ENCODE data around the gene TMEM222.

TMEM222 gene

DNA sequence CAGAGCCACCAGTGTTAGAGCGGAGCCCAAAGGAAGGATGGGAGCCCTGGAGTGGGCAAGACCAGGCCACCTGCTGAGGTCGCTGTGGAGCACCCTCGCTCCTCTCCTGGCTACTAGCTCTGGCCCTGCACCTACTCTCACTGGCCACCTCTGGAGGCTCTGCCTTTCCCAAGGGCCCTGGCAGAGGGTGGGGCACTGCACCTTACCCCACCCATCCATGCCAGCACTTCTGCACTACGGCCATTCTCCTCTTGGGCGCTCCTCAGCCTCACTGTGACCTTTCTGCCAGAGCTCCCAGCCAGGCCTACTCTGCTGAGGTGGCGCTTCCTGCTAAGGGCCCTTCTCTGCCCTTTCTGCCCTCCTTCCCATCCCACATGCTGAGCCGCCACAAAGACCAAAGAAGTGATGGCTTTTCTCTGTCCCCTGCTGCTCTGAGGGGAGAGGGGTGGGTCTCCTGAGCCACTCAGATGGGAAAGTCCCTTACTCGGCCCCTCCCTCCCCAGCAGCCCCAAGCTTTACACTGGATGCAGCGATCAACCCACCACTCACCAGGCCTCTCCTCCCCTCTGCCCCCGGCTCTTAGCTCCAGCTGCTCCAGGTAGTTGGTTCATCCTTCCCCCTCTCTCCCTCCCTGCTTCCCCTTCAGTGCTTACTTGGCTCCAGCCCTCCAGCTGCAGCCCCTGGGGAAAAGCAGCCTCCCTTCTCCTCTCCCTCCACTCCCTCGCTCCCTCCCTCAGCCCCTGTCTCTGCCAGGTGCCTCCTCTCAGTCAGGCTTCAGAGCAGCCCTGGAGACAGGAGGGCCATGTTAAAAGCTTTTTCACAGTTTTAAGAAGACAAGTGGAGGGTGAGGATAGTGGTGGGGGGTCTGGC is 14.8 kb upstream of the TMEM222 start:
- DNase-seq, result no peak

DNA sequence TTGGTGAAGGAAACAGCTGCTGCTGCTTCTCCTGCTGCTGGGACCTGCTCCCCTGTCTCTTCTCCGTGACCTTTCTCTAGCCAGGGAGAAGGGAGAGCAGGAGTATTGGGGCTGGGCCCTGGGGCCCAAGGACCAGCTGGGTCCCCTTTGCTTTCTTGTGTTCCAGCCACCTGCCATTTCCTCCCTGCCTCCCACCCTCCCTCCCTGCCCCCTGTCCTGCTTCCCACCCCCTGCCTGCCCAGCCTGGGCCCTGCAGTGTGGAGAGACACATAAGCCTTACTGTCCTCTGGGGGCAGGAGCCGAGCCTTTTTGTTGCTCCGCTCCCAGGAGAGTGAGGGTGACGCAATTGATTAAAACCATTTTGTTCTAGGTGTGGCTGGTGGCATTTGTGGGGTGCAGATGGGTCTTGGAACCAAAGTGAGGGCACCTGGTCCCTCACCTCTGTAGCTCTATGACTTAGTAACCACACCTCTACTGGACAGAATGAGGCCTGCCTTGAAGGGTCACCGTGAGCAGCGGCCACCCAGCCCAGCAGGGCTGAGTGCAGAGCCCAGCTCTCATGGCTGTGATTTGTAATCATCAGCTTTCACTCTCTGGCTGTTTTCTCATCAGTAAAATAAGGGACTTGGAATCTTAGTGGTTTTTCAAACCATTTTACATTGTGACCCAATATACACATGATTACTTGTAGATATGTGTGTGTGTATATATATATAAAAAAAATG is 13.9 kb upstream of the TMEM222 start:
- no peak for DNase-seq

DNA sequence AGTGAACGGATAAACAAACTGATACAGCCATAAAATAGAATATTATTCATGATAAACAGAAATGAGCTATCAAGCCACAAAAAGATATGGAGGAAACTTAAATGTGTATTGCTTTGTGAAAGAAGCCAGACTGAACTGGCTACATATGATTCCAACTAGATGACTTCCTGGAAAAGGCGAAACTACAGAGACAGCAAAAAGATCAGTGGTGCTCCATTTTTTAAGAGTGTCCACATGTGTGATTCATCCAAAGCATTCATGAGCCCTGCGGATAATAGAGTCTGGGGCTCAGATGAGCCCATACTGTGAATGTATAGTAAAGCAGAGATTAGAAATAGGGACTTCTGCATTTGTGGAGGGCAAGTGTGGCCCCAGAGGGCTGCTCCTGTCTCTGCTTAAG is 7.8 kb upstream of the TMEM222 start:
- DNase-seq, result no peak

DNA sequence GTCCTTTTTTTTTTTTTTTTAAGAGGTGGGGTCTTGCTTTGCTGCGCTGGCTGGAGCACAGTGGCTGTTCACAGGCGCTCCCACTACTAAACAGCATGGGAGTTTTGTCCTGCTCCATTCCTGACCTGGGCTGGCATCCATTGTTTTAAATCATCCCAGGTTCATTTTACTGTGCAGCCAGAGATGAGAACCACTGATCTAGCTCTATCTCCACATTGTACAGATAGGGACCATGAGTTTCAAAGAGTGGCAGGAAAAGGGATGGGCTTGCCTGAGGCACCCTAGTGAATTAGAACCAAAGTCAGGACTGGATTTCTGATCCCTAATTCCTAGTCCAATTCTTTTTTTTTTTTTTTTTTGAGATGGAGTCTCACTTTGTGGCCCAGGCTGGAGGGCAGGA is 7.2 kb upstream of the TMEM222 start:
- DNase-seq, result no peak

DNA sequence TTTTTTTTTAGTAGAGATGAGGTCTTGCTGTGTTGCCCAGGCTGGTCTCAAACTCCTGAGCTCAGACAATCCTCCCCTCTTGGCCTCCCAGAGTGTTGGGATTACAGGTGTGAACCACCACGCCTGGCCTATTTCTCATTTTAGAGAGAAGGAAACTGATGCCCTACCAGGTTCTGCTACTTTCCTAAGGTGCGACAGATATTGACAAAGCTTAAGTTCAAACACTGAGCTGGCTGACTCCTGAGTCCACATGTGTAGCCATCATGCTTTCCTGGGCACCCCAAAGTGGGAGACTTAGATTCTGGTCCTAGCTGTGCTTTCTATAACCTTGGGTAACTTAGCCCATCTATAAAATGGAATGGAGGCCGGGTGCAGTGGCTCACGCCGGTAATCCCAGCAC is 5.1 kb upstream of the TMEM222 start:
- no peak for DNase-seq

DNA sequence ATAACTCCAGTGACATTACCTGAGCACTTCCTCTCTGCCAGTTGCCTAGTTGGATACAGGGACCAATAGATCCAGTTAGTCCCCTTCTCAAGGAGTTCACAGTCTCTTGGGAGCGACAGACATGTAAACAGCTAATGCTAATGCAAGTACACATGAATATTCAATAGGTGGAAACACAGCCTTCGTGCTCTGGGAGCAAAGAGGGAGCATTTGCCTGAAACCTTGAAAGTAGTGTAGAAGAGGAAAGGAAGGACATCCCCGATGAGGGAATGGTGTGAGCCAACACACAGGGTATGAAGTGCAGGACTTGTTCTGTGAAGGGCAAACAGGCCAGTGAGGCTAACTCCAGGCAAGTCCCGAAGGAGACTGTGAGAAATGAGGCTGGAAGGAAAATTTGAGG is 3.8 kb upstream of the TMEM222 start:
- DNase-seq, result no peak

DNA sequence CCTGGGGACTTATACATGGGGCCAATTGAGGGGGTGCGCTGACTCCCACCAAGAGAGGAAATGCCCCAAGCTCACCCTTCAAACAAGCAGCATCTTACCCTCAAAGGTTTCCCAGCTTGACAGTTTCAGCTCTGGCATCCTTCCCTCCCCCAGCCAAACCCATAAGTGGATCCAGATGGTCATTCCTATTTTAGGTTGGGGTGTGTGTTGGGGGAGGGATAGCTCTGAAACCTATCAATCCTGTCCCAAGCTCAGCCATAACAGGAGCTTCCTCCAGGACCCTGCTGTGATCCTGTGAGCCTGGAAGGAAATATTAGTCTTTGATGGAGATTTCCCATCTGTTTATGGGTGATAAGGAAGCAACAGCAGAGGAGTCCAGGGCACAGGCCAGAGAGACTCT is 3.4 kb upstream of the TMEM222 start:
- no peak for DNase-seq

DNA sequence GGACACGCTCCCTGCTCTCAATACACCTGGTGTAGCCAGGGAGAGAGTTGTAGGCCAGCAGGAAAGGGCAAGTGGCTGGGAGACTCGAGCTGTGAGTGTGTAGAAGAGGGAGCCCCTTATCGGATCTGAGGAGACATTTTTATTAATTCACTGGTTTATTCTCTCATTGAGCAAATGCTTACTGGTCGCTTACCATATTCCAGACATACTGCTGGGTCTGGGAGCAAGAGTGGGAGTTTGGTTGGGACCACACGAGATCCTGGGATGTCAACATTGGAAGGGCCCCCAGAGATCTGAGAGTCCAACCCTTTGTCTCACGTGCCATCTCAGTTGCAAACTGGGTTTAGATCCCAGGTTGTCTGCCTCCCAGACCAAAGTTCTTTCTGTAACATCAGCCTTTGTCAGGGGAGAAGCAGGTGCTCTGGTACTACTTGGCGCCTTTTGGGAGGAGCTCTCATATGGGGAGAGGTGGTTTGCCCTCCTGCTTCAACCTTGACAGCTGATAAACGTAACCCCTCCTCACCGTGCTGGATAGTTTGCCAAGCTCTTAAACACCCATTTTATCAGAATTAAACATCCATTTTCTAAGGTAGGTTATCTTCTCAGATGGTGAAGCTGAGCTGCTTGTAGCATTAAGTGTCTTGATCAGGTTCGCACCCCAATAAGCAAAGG is 742 bp downstream of the TMEM222 start:
- DNase-seq, result no peak

DNA sequence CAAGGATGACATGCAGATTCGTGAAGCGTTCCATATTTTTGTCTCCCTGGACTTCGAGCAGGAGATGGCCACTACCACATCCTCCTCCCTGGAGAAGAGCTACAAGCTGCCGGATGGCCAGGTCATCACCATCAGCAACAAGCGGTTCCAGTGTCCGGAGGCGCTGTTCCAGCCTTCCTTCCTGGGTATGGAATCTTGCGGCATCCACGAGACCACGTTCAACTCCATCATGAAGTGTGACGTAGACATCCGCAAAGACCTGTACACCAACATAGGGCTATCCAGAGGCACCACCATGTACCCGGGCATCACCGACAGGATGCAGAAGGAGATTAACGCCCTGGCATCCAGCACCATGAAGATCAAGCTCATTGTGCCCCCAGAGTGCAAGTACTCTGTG is 3.3 kb downstream of the TMEM222 start:
- DNase-seq, result no peak

DNA sequence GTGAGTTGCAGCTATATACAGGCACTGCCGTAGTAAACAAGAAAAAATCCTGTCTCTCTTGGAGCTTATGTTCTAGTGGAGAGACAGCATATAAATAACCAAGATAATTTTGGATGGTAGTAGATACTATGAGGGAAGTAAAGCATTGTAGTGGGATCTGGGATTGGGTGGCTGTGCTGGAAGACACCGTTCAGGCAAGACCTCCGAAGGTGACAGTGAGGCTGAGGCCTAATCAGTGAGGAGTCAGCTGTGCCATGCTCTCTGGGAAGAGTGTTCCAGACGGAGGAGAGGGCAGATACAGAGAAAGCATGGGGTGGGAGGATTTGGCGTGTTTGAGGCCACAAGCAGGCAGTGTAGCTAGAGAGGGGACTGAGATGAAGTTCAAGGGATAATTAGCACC is 6.0 kb downstream of the TMEM222 start:
- no peak for DNase-seq

DNA sequence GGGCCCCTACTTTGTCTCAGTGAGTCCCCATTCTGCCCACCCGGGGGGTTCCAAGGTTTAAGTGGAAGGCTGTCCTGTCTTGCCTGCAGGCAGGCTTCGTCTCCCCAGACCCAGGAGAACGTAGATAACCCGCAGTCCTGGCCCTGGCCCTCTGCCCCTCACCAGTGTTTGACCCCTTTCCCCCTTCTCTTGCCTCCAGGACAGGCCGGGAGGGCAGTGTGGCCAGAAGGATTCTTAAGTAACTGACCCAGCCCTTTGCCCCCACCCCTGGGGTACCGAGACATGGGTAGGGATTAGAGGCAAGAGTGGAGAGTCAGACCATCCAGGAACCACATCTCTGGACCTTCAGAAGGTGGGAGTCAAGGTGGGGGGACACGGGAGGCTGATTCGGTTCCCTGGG is 8.8 kb downstream of the TMEM222 start:
- DNase-seq, result no peak

DNA sequence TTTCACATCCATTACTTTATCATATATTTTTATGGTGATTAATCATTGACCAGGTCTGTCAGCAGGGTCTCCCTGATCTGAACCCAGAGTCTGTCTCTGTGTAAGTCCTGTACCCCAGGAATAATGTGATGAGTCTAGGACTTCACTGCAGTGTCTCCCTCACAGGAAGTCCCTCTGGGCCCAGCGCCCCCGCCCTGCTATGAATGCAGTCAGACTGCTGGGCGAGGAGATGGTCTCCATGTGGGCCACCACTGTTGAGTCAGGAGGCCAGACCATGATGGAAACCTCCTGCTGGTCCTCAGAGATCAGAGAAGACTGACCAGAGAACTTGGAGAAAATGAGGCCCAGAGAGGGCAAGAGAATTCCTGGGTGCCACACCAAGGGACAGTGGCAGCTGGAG is 9.5 kb downstream of the TMEM222 start:
- no peak for DNase-seq

DNA sequence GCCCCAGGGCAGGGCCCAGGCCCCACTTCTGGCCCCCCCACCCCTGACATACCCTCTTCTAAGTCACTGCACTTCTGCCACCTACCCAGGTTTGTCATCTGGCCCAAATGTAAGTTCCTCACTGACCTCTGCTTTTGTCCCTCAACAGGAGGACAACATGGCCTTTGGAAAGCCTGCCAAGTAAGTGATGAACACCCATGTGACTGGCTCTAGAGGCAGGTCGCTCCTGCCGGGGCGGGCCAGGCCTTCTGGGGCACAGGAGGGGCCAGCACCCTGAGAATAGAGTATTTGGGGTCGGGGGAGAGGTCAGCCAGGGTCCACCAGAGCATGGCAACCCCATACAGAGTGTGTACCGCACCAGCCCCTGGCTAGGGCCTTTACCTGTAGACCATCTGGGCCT is 10.0 kb downstream of the TMEM222 start:
- no peak for DNase-seq

DNA sequence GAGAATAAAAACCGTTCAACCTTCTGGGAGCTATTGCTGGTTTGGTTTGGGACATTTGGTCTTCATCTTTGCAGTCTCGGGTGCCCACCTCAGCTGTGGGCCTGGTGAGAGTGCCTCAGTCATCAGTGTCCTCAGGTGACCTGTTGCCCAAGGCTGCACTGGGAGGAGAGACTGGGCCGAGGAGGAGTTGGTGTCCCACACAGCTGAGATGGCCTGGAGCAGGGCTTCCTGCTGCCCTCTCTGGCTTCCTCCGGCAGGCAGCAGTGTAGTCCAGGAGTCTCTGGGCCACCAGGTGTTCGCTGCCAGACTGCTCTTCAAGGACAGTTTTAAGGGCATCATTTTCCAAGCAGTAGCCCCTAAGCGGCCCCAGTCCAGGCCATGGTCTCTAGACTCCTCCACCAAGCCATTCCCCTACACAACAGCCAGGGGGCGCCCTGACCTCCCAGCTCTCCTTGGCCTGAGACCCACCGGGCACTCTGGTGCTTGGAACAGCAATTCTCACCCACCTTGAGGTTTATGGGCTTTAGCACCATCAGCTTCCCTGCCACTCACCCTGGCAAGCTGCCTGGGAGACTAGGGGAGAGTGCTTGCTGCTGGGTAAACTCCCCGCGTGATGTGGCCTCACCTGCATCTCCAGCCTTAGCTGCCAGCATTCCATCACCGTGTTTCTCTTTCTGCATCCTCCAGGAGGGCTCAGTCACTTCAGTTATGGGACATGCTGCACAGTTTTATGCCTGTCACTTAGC is 10.7 kb downstream of the TMEM222 start:
- DNase-seq, result peak; percentile 58

DNA sequence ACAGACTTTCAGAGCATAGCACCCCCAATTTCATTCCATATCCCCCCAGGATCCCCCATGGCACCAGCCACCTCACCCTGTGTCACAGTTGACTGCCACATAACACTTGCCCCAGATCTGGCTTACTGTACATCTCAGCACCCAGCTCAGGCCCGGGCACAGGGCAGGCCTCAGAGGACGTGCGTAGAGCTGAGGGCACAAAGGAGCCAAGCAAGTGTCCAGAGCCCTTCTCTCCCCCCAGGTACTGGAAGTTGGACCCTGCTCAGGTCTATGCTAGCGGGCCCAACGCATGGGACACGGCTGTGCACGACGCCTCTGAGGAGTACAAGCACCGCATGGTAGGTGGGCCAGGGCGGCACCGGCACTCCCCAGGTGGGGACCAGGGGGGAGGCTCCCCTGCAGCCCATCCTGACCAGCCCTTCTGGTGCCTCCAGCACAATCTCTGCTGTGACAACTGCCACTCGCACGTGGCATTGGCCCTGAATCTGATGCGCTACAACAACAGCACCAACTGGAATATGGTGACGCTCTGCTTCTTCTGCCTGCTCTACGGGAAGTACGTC is 11.8 kb downstream of the TMEM222 start:
- DNase-seq, result no peak

DNA sequence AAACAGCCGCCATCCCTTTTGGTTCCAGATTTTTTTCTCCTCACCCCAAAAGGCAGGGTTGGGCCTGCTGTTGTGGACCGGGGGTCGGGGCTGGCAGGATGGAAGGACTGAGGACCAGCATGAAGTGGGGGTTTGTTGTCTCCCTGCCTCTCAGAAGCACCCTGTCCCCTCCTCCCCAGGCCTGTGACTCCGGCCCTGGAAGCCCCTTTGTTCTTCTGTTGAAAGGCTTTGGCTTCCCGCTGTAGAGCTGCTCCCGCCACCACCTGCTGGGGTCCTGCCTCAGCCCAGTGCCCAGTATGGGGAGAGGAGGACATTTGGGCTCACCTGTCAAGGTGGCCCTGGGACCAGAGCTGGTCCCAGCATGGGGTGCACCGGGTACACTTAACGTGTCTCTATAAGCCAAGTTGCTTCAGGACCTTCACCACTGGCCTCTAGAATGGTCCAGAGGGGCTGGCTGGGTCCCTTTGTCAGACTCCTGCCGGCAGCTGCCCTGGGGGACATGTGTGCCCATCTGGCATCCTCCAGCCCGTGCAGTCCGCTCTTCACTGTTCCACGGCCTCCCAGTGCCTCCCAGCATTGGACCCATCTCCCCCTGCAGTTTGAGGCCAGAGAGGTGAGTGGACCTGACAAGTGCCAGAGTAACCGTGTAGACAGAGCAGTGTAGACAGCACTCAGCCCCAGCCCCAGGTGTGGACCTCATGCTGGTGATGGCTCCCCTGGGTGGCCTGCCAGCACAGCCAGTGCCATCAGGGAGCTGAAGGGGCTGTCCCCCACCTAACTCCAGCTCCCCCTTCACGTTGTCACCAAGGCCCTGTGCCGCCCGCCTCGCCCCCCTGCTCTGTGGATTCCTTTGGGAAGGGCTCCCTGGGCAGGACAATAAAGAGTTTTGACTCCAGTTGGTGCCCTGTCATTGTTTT is 13.8 kb downstream of the TMEM222 start:
- DNase-seq, result no peak

DNA sequence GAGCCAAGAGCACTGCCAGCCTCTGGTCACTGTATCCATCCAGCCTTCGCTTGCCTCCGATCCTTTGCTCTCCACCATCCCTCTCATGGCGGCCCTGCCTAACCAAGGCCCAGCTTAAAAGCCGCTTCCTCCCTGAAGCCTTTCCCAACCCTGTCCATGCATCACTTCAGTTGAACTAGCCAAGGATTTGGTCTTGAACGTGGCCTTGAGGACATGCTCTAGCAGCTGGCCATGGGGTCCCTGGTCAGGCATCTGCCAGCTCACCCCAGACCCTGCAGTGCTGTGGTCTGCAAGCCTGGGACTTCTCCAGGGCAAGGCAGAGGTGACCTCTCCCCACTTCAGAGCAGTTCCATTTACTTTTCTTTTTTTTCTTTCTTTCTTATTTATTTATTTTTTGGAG is 14.8 kb downstream of the TMEM222 start:
- no peak for DNase-seq

DNA sequence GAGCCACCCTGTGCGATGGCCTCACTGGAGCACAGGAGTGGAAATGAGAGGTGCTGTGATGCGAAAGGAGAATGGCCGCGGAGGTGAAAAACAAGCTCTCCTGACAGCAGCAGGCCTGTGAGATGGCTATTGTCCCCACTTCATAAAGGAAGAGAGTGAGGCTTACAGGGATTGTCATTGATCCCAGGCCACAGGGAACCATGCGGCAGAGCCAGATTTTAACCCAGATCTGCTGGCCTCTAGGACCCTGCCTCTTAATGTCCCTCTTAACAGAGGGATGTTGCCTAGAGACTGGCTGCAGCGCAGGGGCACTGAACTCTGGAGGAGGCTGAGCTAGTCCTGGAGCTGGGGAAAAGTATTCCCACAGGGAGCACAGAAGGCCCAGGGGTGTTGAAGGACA is 16.8 kb downstream of the TMEM222 start:
- DNase-seq, result no peak

DNA sequence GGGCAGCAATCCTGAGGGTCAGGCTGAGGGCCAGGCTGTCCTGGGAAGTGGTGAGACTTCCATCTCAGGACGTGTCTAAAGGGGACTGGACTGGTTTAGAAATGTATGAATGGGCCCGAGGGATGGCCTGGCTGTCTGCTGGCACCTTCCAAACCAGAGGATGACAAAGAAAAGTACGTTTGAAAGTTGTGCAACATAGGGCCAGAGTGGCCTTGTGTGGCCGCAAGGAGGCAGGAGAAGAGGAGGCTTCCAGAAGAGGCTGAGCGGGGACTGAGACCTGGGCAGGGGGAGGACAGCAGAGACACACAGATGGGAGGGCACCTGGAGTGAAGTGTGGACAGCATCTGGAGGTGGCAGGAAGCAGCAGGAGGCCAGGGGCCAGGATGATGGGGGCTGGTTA is 17.2 kb downstream of the TMEM222 start:
- no peak for DNase-seq

DNA sequence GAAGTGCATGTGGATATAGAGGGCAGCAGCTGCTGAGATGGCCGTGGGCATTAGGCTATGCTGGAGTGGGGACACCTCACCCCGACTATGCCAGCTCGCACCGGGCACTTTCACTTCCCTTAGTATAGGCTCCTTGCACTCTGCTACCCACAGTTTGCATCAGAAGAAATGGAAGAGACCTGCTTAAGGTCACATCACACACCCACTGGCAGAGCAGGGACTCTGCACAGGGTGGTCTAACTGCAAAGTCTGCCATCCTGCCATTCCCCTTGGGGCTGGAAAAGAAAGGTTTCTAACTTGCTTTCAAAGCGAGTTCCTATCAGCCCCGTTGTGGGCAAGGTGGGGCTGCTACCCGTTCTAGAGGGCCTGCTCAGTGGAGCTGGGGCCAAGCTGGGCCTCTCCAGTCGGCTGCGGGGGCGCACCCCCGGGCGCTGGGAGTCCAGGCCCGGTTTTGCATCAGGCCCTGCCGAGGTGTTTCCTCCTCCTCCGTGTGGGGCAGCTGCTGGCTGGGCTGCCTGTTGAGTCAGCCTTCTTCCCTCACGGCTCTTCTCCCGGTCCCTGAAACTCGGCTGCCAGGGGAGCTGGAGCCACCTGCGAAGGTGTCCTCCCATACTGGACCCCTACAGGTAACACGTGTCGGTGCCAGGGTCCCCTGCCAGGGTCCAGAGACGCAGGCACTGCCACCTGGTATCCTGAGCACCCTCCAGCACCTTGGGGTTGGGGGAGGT is 19.7 kb downstream of the TMEM222 start, which contains the start of gene SYTL1:
SYTL1 (plus strand) TSS at position 498 of the 728 bp plus-strand sequence. CDS start 3,313 bp downstream, outside the sequence.
- DNase-seq, result peak; percentile 68

DNA sequence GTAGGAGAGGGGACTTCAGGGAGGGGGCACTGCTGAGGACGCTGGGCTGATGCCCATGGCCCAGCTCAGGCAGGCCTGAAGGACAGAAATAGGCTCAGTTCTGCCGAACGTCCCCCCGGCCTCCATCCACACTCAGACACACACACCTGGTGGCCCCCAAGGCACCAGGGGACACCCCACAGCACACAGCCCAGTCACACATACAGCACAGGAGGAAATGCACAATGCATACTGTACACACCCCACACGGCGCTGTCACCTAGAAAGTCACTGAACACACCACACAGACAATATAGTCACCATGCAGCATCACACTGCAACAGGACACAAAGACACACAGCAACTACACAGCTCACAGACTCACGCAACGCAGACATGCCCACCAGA is 20.4 kb downstream of the TMEM222 start:
- DNase-seq, result peak; percentile 40

All from activated naive CD4-positive, alpha-beta T cell treated with Interleukin-2 at 50 U/mL for 16 hours (primary cell).